NCI-H1436 treated with DMSO at 0.1 percent for 48 hours (cell line): ENCODE measurements around the gene PLEKHA8.

Experiments used
- DNase-seq: peaks from one replicate; lab custom pipeline; 2025; lab: John Stamatoyannopoulos, UW

PLEKHA8 gene

GRCh38 chr7:30104157-30104556 lies 75.9 kb downstream of the PLEKHA8 start:
- DNase-seq = no peak

GRCh38 chr7:30112103-30112713 lies 84.0 kb downstream of the PLEKHA8 start:
- DNase-seq = no peak

- no peak for DNase-seq
Observed at GRCh38 chr7:30113144-30113543, 84.9 kb downstream of the PLEKHA8 start.

- DNase-seq = no peak
Observed at GRCh38 chr7:30114536-30115238, 86.5 kb downstream of the PLEKHA8 start.

- no peak for DNase-seq
Observed at GRCh38 chr7:30115709-30116297, 87.6 kb downstream of the PLEKHA8 start.

GRCh38 chr7:30116771-30117170 lies 88.6 kb downstream of the PLEKHA8 start:
- DNase-seq = no peak

GRCh38 chr7:30117896-30118295 lies 89.7 kb downstream of the PLEKHA8 start:
- DNase-seq = no peak

GRCh38 chr7:30119890-30120577 lies 91.8 kb downstream of the PLEKHA8 start:
- DNase-seq = no peak

- DNase-seq = no peak
Observed at GRCh38 chr7:30133736-30134610, 105.8 kb downstream of the PLEKHA8 start.

GRCh38 chr7:30134611-30135300 lies 106.5 kb downstream of the PLEKHA8 start, which contains the start of gene MTURN:
MTURN (plus strand) TSS chr7:30134986; CDS start chr7:30135137, 151 bp downstream.
- DNase-seq = peak; percentile 62

GRCh38 chr7:30135301-30136116 lies 107.3 kb downstream of the PLEKHA8 start:
- no peak for DNase-seq

- no peak for DNase-seq
Observed at GRCh38 chr7:30136117-30136731, 108.0 kb downstream of the PLEKHA8 start.

GRCh38 chr7:30136743-30137485 lies 108.7 kb downstream of the PLEKHA8 start:
- no peak for DNase-seq

- no peak for DNase-seq
Observed at GRCh38 chr7:30139836-30140384, 111.7 kb downstream of the PLEKHA8 start.

GRCh38 chr7:30140456-30140855 lies 112.2 kb downstream of the PLEKHA8 start:
- peak; percentile 67 for DNase-seq

GRCh38 chr7:30142710-30143109 lies 114.5 kb downstream of the PLEKHA8 start:
- DNase-seq = no peak

GRCh38 chr7:30143748-30144251 lies 115.6 kb downstream of the PLEKHA8 start:
- DNase-seq = peak; percentile 98

- DNase-seq = no peak
Observed at GRCh38 chr7:30144657-30145306, 116.6 kb downstream of the PLEKHA8 start.
